Cardiac muscle cell (in vitro differentiated cells and primary cell): ENCODE data around the gene CNOT4. TPM values are rescaled to one million over a fixed set of nuclear protein-coding genes. Genes with fewer than 3 reads are reported as not detected.

ENCODE experiments used
- DNase-seq, 2 donors: peaks; one replicate each; pipeline versions ENCODE4 v3.0.0 to v3.0.0-alpha.2; 2010 to 2017; ENCODE audit warnings: low read depth in 1 of 2, low spot score in 1 of 2
- H3K27ac ChIP-seq: fragments of 200-600 bp; sonication (generic); 2 replicates; pipeline ENCODE4 v1.5.1; 2016
- H3K27me3 ChIP-seq: fragments of 200-600 bp; sonication (generic); 2 replicates; pipeline ENCODE4 v1.6.0; 2016; ENCODE audit warnings: control low read depth
- H3K36me3 ChIP-seq: fragments of 200-600 bp; sonication (generic); 2 replicates; pipeline ENCODE4 v1.5.1; 2016; ENCODE audit warnings: control low read depth
- H3K4me1 ChIP-seq: fragments of 200-600 bp; sonication (generic); 2 replicates; pipeline ENCODE4 v1.8.1; 2017; ENCODE audit warnings: low read depth, mild to moderate bottlenecking, mixed run types
- H3K4me3 ChIP-seq: fragments of 200-600 bp; sonication (generic); 2 replicates; pipeline ENCODE4 v1.5.1; 2016; ENCODE audit warnings: mild to moderate bottlenecking
- H3K9me3 ChIP-seq: fragments of 200-600 bp; sonication (generic); 2 replicates; pipeline ENCODE4 v1.5.1; 2017; ENCODE audit warnings: low read depth, mild to moderate bottlenecking, control low read depth
- CTCF ChIP-seq: IDR thresholded peaks from 2 replicates; pipeline ENCODE4 v1.5.1; 2012; ENCODE audit warnings: low read depth, mild to moderate bottlenecking, low read length
- polyA plus RNA-seq: library from polyadenylated mRNA; unstranded; fragments of >200 nt; fragmentation: Nextera tagmentation; extraction: Ambion mirVana; gene quantifications from 2 replicates; pipeline ENCODE4 v1.2.1, GENCODE V29; 2016
- total RNA-seq: library from RNA; depleted of rRNA; stranded (reverse); fragments of >200 nt; gene quantifications from 2 replicates; pipeline ENCODE4 v1.2.3, GENCODE V29; 2016

CNOT4 gene
- total and polyA plus RNA-seq, 2 experiments from 2014 or later, result 14.5 to 23.6 TPM

GRCh38 chr7:135348493-135348892 lies 161.4 kb downstream of the CNOT4 start:
- H3K4me3 ChIP-seq, result no peak overlapping the region
- H3K27me3 ChIP-seq, result no peaks in the 10 kb centered on the region
- no peaks in the 10 kb centered on the region for H3K36me3 ChIP-seq
- no peak overlapping the region for H3K27ac ChIP-seq
- H3K4me1 ChIP-seq, result no peaks in the 10 kb centered on the region
- H3K9me3 ChIP-seq, result no peaks in the 10 kb centered on the region
- no peak for DNase-seq
- TF ChIP-seq CTCF, result no peak

DNA sequence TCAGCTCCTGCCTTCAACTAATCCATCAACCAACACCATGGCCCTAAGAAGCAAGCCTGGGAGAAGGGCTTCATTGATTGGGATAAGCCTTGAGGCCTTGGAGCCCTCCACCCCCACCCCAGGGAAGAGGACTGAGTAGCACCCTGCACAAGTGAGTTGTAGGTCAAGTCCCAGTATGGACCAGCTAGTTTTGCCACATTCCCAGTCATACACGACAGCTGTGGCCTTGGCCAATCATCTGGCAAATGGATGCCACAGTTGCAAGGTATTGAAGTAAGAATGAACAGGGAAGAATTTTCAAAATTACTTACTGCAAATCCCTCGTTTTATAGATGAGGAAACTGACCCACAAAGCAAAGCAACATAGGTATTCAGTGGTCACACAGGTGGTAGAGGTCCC lies 166.5 kb downstream of the CNOT4 start:
- Histone ChIP-seq H3K27me3 (no peaks in the 10 kb centered on the region), H3K4me3 (no peak overlapping the region), H3K4me1 (no peaks in the 10 kb centered on the region), H3K36me3 (no peaks in the 10 kb centered on the region), H3K27ac (no peak overlapping the region), H3K9me3 (no peaks in the 10 kb centered on the region)
- no peak for DNase-seq
- no peak for TF ChIP-seq CTCF

DNA sequence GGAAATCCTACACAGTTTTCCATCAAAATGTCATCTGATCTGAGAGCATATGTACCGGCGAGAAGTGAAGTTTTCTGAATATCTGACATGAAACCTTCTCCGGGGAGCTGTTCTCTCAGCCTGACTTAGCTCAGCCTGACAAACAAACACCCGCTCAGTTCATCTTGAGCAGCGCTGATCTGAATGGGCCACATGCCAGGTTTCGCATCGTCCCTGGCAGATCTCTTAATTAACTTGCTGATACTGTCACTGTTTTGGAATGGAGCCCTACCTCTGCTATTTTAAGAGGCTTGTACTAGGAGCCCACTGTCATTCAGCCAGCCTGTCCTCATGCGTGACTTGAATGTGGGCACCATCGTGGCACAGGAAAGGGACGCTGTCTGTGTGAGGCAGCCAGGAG lies 167.0 kb downstream of the CNOT4 start:
- DNase-seq, result peak in 1 of 2 donors; percentile 26
- no peaks in the 10 kb centered on the region for H3K27me3 ChIP-seq
- H3K27ac ChIP-seq, result no peak overlapping the region
- H3K4me1 ChIP-seq, result no peaks in the 10 kb centered on the region
- no peaks in the 10 kb centered on the region for H3K9me3 ChIP-seq
- no peak overlapping the region for H3K4me3 ChIP-seq
- no peaks in the 10 kb centered on the region for H3K36me3 ChIP-seq
- TF ChIP-seq CTCF, result no peak

GRCh38 chr7:135341049-135341448 lies 168.9 kb downstream of the CNOT4 start:
- Histone ChIP-seq H3K9me3 (no peaks in the 10 kb centered on the region), H3K36me3 (no peaks in the 10 kb centered on the region), H3K27ac (no peak overlapping the region), H3K4me1 (no peaks in the 10 kb centered on the region), H3K27me3 (no peaks in the 10 kb centered on the region), H3K4me3 (no peak overlapping the region)
- no peak for TF ChIP-seq CTCF
- DNase-seq, result no peak

- Histone ChIP-seq H3K36me3 (no peaks in the 10 kb centered on the region), H3K27me3 (no peaks in the 10 kb centered on the region), H3K9me3 (no peaks in the 10 kb centered on the region), H3K27ac (no peak overlapping the region), H3K4me1 (no peaks in the 10 kb centered on the region), H3K4me3 (no peak overlapping the region)
- TF ChIP-seq CTCF, result no peak
- no peak for DNase-seq
Measured at GRCh38 chr7:135337977-135338550, 171.8 kb downstream of the CNOT4 start.

- no peak for DNase-seq
- no peak for TF ChIP-seq CTCF
- Histone ChIP-seq H3K36me3 (no peaks in the 10 kb centered on the region), H3K27ac (no peak overlapping the region), H3K9me3 (no peaks in the 10 kb centered on the region), H3K27me3 (no peaks in the 10 kb centered on the region), H3K4me3 (no peak overlapping the region), H3K4me1 (no peaks in the 10 kb centered on the region)
Measured at GRCh38 chr7:135337506-135337905, 172.4 kb downstream of the CNOT4 start.
